ENCODE results near the gene TPM1.

DNA sequence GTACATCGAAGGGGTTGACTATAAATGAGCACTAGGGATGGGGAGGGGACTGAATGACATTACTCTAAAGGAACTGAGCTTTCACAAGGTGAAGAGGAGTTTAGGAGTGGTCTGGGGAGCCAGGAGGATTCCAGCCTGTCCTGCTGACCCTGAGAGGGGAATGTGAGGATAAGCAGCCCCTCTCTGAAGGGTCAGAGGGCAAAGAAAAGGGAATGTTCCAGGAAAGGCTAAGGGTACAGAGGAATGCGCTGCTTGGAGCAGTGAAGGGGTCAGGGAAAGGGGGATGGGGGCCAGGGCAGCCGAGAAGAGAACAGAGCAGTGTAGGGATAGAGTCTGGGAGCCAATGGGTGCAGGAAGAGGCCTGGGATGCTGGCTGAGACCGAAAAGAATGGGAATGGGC is 28.0 kb upstream of the TPM1 start:
- TF ChIP-seq, protein P1, sequence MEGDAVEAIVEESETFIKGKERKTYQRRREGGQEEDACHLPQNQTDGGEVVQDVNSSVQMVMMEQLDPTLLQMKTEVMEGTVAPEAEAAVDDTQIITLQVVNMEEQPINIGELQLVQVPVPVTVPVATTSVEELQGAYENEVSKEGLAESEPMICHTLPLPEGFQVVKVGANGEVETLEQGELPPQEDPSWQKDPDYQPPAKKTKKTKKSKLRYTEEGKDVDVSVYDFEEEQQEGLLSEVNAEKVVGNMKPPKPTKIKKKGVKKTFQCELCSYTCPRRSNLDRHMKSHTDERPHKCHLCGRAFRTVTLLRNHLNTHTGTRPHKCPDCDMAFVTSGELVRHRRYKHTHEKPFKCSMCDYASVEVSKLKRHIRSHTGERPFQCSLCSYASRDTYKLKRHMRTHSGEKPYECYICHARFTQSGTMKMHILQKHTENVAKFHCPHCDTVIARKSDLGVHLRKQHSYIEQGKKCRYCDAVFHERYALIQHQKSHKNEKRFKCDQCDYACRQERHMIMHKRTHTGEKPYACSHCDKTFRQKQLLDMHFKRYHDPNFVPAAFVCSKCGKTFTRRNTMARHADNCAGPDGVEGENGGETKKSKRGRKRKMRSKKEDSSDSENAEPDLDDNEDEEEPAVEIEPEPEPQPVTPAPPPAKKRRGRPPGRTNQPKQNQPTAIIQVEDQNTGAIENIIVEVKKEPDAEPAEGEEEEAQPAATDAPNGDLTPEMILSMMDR (conservative IDR thresholded peaks at IDR 0.05 in 1 of 2, IDR thresholded peaks at IDR 0.05 in 1 of 2; ENCODE audit: extremely low read depth in 1 of 2, insufficient read depth in 1 of 2, low read depth in 1 of 2, low read length in 2 of 2): no peak
- TF ChIP-seq EZH2 (IDR thresholded peaks at IDR 0.05; ENCODE audit: borderline replicate concordance, low read length): no peak

Measured in mammary epithelial cell (primary cell).